NCI-H2107 treated with DMSO at 0.1 percent for 48 hours (cell line): ENCODE data around the gene NR3C1.

Source experiments
- DNase-seq: peaks from one replicate; lab custom pipeline; 2025; ENCODE audit not compliant: unreplicated experiment; lab: John Stamatoyannopoulos, UW

Gene NR3C1

GRCh38 chr5:143239882-143240518 is 163.5 kb downstream of the NR3C1 start:
- DNase-seq, result no peak

- DNase-seq, result no peak
Measured at GRCh38 chr5:143238620-143239019, 164.9 kb downstream of the NR3C1 start.

DNA sequence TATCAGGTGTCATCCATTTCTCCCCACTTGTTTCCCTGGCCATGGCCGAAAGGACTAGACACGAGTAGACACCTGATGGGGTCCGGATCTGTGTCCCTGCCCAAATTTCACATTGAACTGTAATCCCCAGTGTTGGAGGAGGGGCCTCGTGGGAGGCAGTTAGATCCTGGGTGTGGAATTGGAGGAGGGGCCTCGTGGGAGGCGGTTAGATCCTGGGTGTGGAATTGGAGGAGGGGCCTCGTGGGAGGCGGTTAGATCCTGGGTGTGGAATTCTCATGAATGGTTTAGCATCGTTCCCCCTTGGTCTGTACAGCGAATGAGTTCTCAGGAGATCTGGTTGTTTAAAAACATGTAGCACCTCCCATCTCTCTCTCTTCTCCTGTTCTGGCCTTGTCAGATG is 165.8 kb downstream of the NR3C1 start:
- DNase-seq, result no peak

- no peak for DNase-seq
Measured at GRCh38 chr5:143236682-143237081, 166.8 kb downstream of the NR3C1 start.

- DNase-seq, result no peak
Measured at GRCh38 chr5:143235423-143235822, 168.1 kb downstream of the NR3C1 start.

DNA sequence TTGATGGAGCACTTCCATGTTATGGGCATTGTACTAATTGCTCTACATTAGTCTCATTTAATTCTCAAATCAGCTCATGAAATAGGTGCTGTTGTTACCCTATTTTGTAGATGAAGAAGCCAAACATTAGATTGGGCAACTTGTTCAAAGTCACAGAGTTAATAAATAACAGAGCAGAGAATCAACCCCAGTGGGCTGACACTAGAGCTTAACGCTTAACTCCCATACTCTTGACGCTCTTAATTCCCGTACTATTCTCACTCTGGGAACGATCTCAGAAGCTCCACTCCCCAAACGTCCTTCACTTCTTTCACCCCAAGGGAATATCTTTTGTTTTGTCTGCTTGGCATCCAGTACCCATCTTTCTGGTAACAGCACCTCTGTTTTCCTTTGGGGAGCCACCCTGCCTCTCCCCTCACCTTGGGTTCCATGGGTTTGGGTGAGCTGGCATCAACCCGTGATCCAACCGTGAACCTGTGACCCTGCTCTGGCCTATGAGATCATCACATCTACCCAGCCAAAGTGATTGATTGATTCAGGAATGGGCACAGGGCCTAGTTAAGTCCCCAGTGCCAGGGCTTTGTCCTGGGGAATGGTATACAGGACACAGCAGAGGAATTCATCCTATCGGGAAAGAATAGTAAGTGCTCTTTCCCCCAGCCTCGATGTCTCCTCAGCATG is 169.2 kb downstream of the NR3C1 start:
- DNase-seq, result no peak

DNA sequence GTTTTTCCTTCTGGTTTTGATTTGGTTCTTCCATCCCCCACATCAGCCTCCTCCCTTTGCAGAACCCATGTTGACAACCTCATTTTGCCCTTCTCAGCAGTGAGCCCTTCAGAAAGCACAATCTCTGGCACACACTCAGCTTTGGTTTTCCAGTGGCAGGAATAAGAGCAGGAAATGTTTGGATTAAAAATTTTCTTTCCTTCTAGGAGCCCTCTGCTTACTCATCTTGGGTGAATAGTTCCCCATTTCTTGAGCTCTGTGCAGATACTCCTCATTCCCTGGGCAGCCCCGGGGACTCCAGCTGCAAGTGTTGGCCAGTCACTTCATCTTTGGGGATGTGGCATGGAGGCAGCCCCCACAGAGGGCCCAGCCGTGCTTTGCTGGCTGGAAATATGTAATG is 170.5 kb downstream of the NR3C1 start:
- DNase-seq, result no peak

DNA sequence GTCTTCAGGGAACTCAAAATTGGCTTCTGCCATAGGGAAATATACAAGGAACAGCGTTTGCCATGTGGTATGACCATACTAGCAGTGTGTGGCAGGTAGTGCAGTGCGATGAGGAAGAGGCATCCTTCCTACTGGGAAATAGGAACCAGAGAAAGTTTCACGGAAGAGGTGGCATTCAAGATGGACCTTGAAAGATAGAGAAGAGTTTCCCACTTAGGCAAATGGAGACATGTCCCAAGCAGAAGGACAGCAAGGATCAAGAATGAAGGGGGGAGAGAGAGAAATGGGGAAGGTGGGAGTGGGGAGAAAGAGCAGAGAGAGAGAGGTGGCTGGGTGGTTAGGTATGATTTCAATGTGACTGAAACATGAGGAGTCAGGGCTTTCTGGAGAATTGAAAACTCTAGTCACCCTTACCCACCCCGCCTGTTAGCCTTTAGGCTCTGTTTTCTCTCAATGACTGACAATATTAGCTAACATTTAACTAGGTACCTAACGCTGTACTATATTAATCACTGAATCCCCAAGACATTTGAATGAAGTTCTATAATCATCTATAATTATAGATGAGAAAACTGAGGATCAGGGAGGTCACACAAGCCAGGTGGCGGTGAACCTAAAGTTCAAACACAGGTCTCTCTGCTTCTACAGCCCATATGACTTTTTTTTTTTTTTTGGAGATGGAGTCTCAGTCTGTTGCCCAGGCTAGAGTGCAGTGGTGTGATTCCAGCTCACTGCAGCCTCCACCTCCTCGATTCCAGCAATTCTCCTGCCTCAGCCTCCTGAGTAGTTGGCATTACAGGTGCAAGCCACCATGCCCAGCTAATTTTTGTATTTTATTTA is 171.3 kb downstream of the NR3C1 start:
- DNase-seq, result no peak

- DNase-seq, result no peak
Measured at GRCh38 chr5:143231416-143231815, 172.1 kb downstream of the NR3C1 start.

- no peak for DNase-seq
Measured at GRCh38 chr5:143230676-143230996, 172.8 kb downstream of the NR3C1 start.

DNA sequence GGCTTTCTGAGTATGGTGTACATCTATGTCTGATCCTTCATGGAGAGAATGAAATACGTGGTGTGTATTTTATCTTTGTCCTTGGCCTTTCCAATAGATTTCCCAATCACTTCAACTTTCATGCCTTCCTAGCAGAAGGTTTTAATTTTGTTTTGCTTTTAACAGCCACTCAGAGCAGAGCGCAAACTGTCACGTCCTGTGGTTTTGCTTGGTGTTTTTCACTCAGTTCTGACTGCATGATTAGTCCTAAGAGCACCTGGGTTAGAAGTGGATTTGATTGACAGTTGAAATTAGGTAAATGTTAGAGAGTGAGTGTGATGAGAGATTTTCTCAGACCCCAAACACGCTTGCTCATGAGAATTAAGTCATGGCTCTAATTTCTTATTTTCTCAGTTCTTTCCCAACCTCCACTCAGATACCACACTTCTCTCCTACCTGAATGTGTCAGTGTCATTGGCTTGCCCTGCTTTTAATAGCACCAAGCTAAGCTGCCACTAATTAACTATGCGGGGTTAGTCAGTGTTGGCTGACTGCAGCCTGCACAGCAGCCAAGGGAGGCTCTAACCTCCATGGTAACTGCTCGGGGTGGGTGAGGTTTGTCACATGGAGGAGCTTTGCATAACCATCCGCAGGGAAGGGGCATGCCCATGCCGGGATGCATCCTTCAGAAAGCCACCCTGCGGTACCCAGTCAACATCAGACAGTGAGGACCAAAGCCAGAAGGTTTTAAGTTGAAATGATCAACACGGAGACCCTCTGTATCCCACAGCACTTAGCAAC is 173.4 kb downstream of the NR3C1 start:
- peak; percentile 39 for DNase-seq

- DNase-seq, result no peak
Measured at GRCh38 chr5:143229426-143229895, 174.0 kb downstream of the NR3C1 start.

DNA sequence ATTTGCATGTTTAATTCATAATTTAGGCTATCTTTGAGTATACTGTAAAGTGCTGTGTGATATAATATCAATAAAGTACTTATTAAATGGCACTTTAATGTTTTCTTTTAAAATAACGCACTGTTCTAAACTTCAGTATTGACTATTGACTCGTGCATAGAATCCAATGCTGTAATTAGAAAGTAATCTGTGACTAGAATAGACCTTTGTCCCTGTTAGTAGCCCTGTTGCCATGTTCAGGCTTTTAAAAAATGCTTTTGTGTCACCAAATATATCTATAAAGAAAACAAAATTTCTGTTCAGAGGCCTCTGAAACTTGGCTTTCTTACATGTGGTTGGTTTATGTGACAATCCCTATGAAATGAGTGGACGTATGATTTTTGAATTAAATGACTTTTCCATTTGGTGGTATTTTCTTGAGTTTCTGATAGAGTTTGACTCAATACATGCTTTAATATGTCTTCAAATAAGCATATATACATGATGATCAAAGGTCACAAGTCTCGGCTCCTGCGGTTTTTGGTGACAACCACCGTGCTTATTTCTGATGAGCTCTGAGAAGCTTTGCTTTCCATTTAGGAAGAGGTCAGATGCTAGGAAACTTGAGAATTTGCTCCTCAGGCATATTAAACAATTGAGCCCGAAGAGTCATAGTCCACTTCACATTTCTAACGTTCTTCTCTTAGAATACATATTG is 174.7 kb downstream of the NR3C1 start:
- no peak for DNase-seq
